ENCODE data around the gene EPOP.

EPOP gene

GRCh38 chr17:38674749-38675615, at the start of gene EPOP:
Gene EPOP (minus strand): TSS chr17:38674957. CDS start chr17:38674495, 462 bp downstream.
- peak; percentile 87 for DNase-seq (ENCODE audit: low read depth)

- no peak for DNase-seq (ENCODE audit: low read depth)
Observed at GRCh38 chr17:38721802-38722201, 47.0 kb upstream of the EPOP start.

GRCh38 chr17:38720941-38721340, 46.2 kb upstream of the EPOP start:
- DNase-seq (ENCODE audit: low read depth) = no peak

- DNase-seq (ENCODE audit: low read depth) = no peak
Observed at GRCh38 chr17:38719943-38720641, 45.3 kb upstream of the EPOP start.

- DNase-seq (ENCODE audit: low read depth) = no peak
Observed at GRCh38 chr17:38719289-38719942, 44.7 kb upstream of the EPOP start.

- no peak for DNase-seq (ENCODE audit: low read depth)
Observed at GRCh38 chr17:38717139-38717745, 42.5 kb upstream of the EPOP start.

GRCh38 chr17:38716368-38717005, 41.7 kb upstream of the EPOP start:
- no peak for DNase-seq (ENCODE audit: low read depth)

GRCh38 chr17:38715216-38715943, 40.6 kb upstream of the EPOP start:
- DNase-seq (ENCODE audit: low read depth) = no peak

GRCh38 chr17:38713456-38714075, 38.8 kb upstream of the EPOP start:
- no peak for DNase-seq (ENCODE audit: low read depth)

GRCh38 chr17:38712593-38712992, 37.8 kb upstream of the EPOP start:
- no peak for DNase-seq (ENCODE audit: low read depth)

- no peak for DNase-seq (ENCODE audit: low read depth)
Observed at GRCh38 chr17:38711792-38712571, 37.2 kb upstream of the EPOP start.

- no peak for DNase-seq (ENCODE audit: low read depth)
Observed at GRCh38 chr17:38710985-38711384, 36.2 kb upstream of the EPOP start.

- no peak for DNase-seq (ENCODE audit: low read depth)
Observed at GRCh38 chr17:38710604-38710962, 35.8 kb upstream of the EPOP start.

- DNase-seq (ENCODE audit: low read depth) = no peak
Observed at GRCh38 chr17:38709864-38710603, 35.3 kb upstream of the EPOP start.

- no peak for DNase-seq (ENCODE audit: low read depth)
Observed at GRCh38 chr17:38709104-38709820, 34.5 kb upstream of the EPOP start.

GRCh38 chr17:38707678-38708351, 33.1 kb upstream of the EPOP start:
- DNase-seq (ENCODE audit: low read depth) = no peak

- DNase-seq (ENCODE audit: low read depth) = no peak
Observed at GRCh38 chr17:38706505-38707216, 31.9 kb upstream of the EPOP start.

All from stimulated activated CD8-positive, alpha-beta memory T cell treated with anti-CD3 and anti-CD28 coated beads, Interleukin-4, amount 100 ng/mL, for 24 hours (primary cell).